Measurements from ENCODE around the gene MRRF.

The MRRF gene

DNA sequence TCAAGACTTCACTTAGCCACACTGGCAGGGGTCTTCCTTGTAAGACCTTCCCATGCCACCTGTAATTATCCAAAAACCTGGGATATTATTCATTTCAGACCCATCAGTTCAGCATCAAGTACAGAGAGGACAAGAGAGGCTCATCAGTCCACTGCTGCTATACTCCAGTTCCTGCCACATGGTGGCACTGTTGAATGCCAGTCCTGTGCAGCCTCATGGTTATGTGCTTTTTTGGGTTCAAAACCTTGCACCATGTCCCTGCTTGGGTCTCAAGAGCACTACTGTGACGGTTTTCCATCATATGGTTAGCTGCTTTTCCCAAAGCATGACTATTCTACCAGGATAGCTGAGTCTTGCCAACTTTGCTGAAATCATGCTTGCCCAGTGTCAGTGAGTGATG lies 114.7 kb downstream of the MRRF start:
- no peak for DNase-seq (ENCODE audit: low read depth)
- no peak overlapping the region for H3K4me3 ChIP-seq (ENCODE audit: low read depth, low read length)
- TF ChIP-seq CTCF (IDR thresholded peaks at IDR 0.05; ENCODE audit: control insufficient read depth, extremely low read depth, insufficient read depth) = no peak

DNA sequence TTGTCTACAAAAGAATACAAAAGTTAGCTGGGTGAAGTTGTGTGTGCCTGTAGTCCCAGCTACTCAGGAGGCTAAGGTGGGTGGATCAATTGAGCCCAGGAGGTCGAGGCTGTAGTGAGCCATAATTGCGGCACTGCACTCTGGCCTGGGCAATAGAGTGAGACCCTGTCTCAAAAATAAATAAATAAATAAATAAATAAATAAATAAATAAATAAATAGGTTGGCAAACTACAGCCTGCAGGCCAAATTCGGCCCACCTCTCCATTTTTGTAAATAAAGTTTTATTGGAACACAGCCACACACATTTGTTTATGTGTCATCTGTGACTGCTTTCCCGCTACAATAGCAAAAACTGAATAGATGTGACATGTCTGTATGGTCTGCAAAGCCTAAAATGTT lies 115.6 kb downstream of the MRRF start:
- H3K4me3 ChIP-seq (ENCODE audit: low read depth, low read length) = no peak overlapping the region
- no peak for TF ChIP-seq CTCF (IDR thresholded peaks at IDR 0.05; ENCODE audit: control insufficient read depth, extremely low read depth, insufficient read depth)
- DNase-seq (ENCODE audit: low read depth) = no peak

Data from LNCaP clone FGC (cell line).